H9 (cell line): ENCODE measurements around the gene CNDP1. TPM values are rescaled to one million over a fixed set of nuclear protein-coding genes. Genes with fewer than 3 reads are reported as not detected.

Experiments
- DNase-seq: peaks from one replicate; pipeline ENCODE4 v3.0.0-alpha.2; 2017
- H2AFZ ChIP-seq: one replicate; pipeline ENCODE4 v1.6.1; 2013; ENCODE audit warnings: mild to moderate bottlenecking, low read length, control low read depth, moderate library complexity
- H2AK5ac ChIP-seq: 2 replicates; pipeline ENCODE4 v1.6.1; 2013; ENCODE audit warnings: low read length, control low read depth, mixed read lengths; ENCODE audit not compliant: insufficient read length
- H2BK120ac ChIP-seq: one replicate; pipeline ENCODE4 v1.6.1; 2013; ENCODE audit warnings: low read depth, mild to moderate bottlenecking, low read length, control low read depth, inconsistent platforms; ENCODE audit not compliant: poor library complexity, severe bottlenecking
- H2BK12ac ChIP-seq: 2 replicates; pipeline ENCODE4 v1.6.1; 2013; ENCODE audit warnings: low read length, control low read depth, mixed read lengths, low read depth; ENCODE audit not compliant: insufficient read length
- H2BK15ac ChIP-seq: 2 replicates; pipeline ENCODE4 v1.6.1; 2013; ENCODE audit warnings: low read depth, low read length, control low read depth
- H2BK20ac ChIP-seq: one replicate; pipeline ENCODE4 v1.6.1; 2013; ENCODE audit warnings: low read depth, mild to moderate bottlenecking, low read length, control low read depth, inconsistent platforms; ENCODE audit not compliant: poor library complexity, severe bottlenecking
- H2BK5ac ChIP-seq: 2 replicates; pipeline ENCODE4 v1.6.1; 2013; ENCODE audit warnings: low read length, control low read depth, mixed read lengths; ENCODE audit not compliant: insufficient read length
- H3K14ac ChIP-seq: 2 replicates; pipeline ENCODE4 v1.6.1; 2013; ENCODE audit warnings: low read length, control low read depth; ENCODE audit not compliant: insufficient read depth
- H3K18ac ChIP-seq: 2 replicates; pipeline ENCODE4 v1.6.1; 2013; ENCODE audit warnings: low read depth, mild to moderate bottlenecking, mixed read lengths, low read length, control low read depth; ENCODE audit not compliant: insufficient read length
- H3K23ac ChIP-seq: 2 replicates; pipeline ENCODE4 v1.6.1; 2013; ENCODE audit warnings: low read length, control low read depth, mixed read lengths, low read depth; ENCODE audit not compliant: insufficient read length
- H3K23me2 ChIP-seq: 2 replicates; pipeline ENCODE4 v1.6.1; 2013; ENCODE audit warnings: low read depth, mild to moderate bottlenecking, mixed read lengths, low read length, control low read depth; ENCODE audit not compliant: insufficient read length, poor library complexity, severe bottlenecking
- H3K27ac ChIP-seq: 2 replicates; pipeline ENCODE4 v1.5.1; 2013; ENCODE audit warnings: low read length, control low read depth, mixed read lengths, low read depth; ENCODE audit not compliant: insufficient read length
- H3K27me3 ChIP-seq: 2 replicates; pipeline ENCODE4 v1.6.1; 2013; ENCODE audit warnings: low read length, control low read depth, inconsistent platforms; ENCODE audit not compliant: insufficient read depth
- H3K4ac ChIP-seq: 2 replicates; pipeline ENCODE4 v1.6.1; 2013; ENCODE audit warnings: low read depth, mild to moderate bottlenecking, control low read depth, inconsistent platforms, low read length, moderate library complexity
- H3K4me1 ChIP-seq: 2 replicates; pipeline ENCODE4 v1.6.1; 2013; ENCODE audit warnings: low read length, control low read depth, inconsistent platforms; ENCODE audit not compliant: insufficient read depth
- H3K4me2 ChIP-seq: 2 replicates; pipeline ENCODE4 v1.6.1; 2013; ENCODE audit warnings: low read length, control low read depth, mixed read lengths; ENCODE audit not compliant: insufficient read length, insufficient read depth
- H3K56ac ChIP-seq: 2 replicates; pipeline ENCODE4 v1.6.1; 2013; ENCODE audit warnings: low read depth, mild to moderate bottlenecking, mixed read lengths, low read length, control low read depth; ENCODE audit not compliant: insufficient read length
- H3K79me1 ChIP-seq: 2 replicates; pipeline ENCODE4 v1.6.1; 2013; ENCODE audit warnings: low read depth, mild to moderate bottlenecking, moderate library complexity, low read length, control low read depth, inconsistent platforms; ENCODE audit not compliant: insufficient read depth, poor library complexity, severe bottlenecking
- H3K79me2 ChIP-seq: 2 replicates; pipeline ENCODE4 v1.6.1; 2013; ENCODE audit warnings: low read length, control low read depth, inconsistent platforms; ENCODE audit not compliant: insufficient read depth
- H3K9ac ChIP-seq: 2 replicates; pipeline ENCODE4 v1.6.1; 2013; ENCODE audit warnings: low read length, control low read depth, mixed read lengths; ENCODE audit not compliant: insufficient read length; ENCODE audit errors: extremely low read depth
- H3K9me3 ChIP-seq: one replicate; pipeline ENCODE4 v1.6.1; 2013; ENCODE audit warnings: low read depth, low read length, inconsistent platforms; ENCODE audit not compliant: control insufficient read depth
- H3T11ph ChIP-seq: one replicate; pipeline ENCODE4 v1.6.1; 2013; ENCODE audit warnings: mild to moderate bottlenecking, low read length, control low read depth, inconsistent platforms
- H4K20me1 ChIP-seq: one replicate; pipeline ENCODE4 v1.6.1; 2013; ENCODE audit not compliant: control insufficient read depth, insufficient read length, insufficient read depth
- H4K5ac ChIP-seq: 2 replicates; pipeline ENCODE4 v1.6.1; 2013; ENCODE audit warnings: low read depth, mild to moderate bottlenecking, mixed read lengths, low read length, control low read depth; ENCODE audit not compliant: insufficient read length
- H4K8ac ChIP-seq: replicated peaks from 2 replicates; pipeline ENCODE4 v1.6.1; 2013; ENCODE audit warnings: low read length, control low read depth, mixed read lengths, low read depth; ENCODE audit not compliant: insufficient read length
- H4K91ac ChIP-seq: 2 replicates; pipeline ENCODE4 v1.6.1; 2013; ENCODE audit warnings: low read depth, mild to moderate bottlenecking, moderate library complexity, mixed read lengths, low read length, control low read depth; ENCODE audit not compliant: insufficient read length
- H3K27ac Mint-ChIP-seq, 3 experiments: 2 replicates in 2 of 3; 3 replicates in 1 of 3; pipeline ENCODE4 v1.8.0; 2020 to 2021; ENCODE audit warnings: mixed read lengths in 3 of 3, mild to moderate bottlenecking in 1 of 3, moderate library complexity in 1 of 3
- H3K27me3 Mint-ChIP-seq: 2 replicates; pipeline ENCODE4 v1.8.0; 2021; ENCODE audit warnings: low read depth, mild to moderate bottlenecking, moderate library complexity, mixed read lengths
- H3K36me3 Mint-ChIP-seq, 3 experiments: 2 replicates in 2 of 3; 3 replicates in 1 of 3; pipeline ENCODE4 v1.8.0; 2020 to 2021; ENCODE audit warnings: low read depth in 3 of 3, mixed read lengths in 3 of 3; ENCODE audit not compliant: insufficient read depth in 1 of 3
- H3K4me1 Mint-ChIP-seq, 2 experiments: 2 replicates each; pipeline ENCODE4 v1.8.0; 2020; ENCODE audit warnings: mixed read lengths in 2 of 2
- H3K4me3 Mint-ChIP-seq, 2 experiments: 2 replicates in 1 of 2; 3 replicates in 1 of 2; pipeline ENCODE4 v1.8.0; 2020 to 2021; ENCODE audit warnings: mild to moderate bottlenecking in 2 of 2, mixed read lengths in 2 of 2, moderate library complexity in 1 of 2
- H3K9me3 Mint-ChIP-seq, 2 experiments: 2 replicates in 1 of 2; 3 replicates in 1 of 2; pipeline ENCODE4 v1.8.0; 2020; ENCODE audit warnings: mild to moderate bottlenecking in 2 of 2, mixed read lengths in 2 of 2, moderate library complexity in 1 of 2
- WGBS: extraction: QIAGEN DNeasy Blood & Tissue Kit; methylation state at CpG from one replicate; pipeline ENCODE4 v1.1.7; 2013; ENCODE audit warnings: missing lambda C conversion rate, low lambda C conversion rate, mixed read lengths; ENCODE audit not compliant: insufficient read length; ENCODE audit errors: extremely low coverage; 5-methylcytosine and 5-hydroxymethylcytosine counted together
- total RNA-seq: library from RNA; stranded (reverse); gene quantifications from 2 replicates; pipeline ENCODE4 v1.2.1, GENCODE V29; 2021
- TF ChIP-seq, protein P1 (sequence below): fragments of 200-600 bp; sonication (generic); conservative IDR thresholded peaks from 3 replicates; pipeline ENCODE4 v1.8.0; 2021; ENCODE audit warnings: antibody characterized with exemption, mild to moderate bottlenecking

The CNDP1 gene
- total RNA-seq, 1 experiment from 2014 or later = not detected

DNA sequence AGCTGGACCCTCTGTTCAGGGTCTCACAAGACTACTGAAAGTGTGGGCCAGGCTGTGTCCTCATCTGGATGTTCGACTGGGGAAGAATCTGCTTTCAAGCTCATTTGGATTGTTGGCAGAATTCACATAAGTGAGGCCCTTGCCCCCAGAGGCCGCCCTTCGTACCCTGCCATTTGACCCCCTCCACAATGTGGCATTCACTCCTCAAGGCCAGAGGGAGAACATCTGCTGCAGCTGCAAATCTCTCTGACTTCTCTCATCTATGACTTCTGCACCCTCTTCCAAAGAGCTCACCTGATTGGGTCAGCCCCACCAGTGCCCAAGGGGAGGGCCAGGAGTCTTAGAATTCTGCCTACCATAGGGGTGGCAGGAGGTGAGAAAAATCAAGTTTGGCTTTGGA is 42.0 kb upstream of the CNDP1 start:
- Histone ChIP-seq H3K56ac (no peak overlapping the region), H3K27ac (no peak overlapping the region), H4K8ac (no peak overlapping the region), H2BK120ac (no peak overlapping the region), H4K20me1 (no peaks in the 10 kb centered on the region), H3K23me2 (peaks cover 7% of the 10 kb centered on the region), H2BK5ac (no peak overlapping the region), H4K5ac (no peak overlapping the region), H4K91ac (no peak overlapping the region), H3K4ac (no peak overlapping the region), H3K4me2 (no peak overlapping the region), H3K18ac (no peak overlapping the region), H2BK15ac (no peak overlapping the region), H2AK5ac (no peak overlapping the region), H3T11ph (no peak overlapping the region), H3K23ac (no peak overlapping the region), H2AFZ (no peak overlapping the region), H3K9ac (no peak overlapping the region), H3K79me2 (peaks cover 3% of the 10 kb centered on the region), H3K14ac (no peak overlapping the region), H3K79me1 (no peaks in the 10 kb centered on the region), H2BK12ac (no peak overlapping the region), H3K9me3 (no peaks in the 10 kb centered on the region), H3K27me3 (no peaks in the 10 kb centered on the region), H3K4me1 (no peaks in the 10 kb centered on the region), H2BK20ac (no peak overlapping the region)
- Mint-ChIP-seq H3K4me1 (peaks cover 4 to 6% of the 10 kb centered on the region in 2 experiments), H3K27ac (no peak overlapping the region), H3K4me3 (no peak overlapping the region), H3K27me3 (0 out of 2 replicates have a peak, but pooled peaks cover 1% of the 10 kb centered on the region), H3K36me3 (peaks cover 0 to 5% (median 4%) of the 10 kb centered on the region in 3 experiments; a peak in 3 of 7 replicates), H3K9me3 (peaks cover 2 to 4% of the 10 kb centered on the region in 2 experiments; a peak in 3 of 5 replicates)
- DNase-seq = no peak
- no CpG with 5 or more reads among the region's 3 CpGs for WGBS
- TF ChIP-seq, protein P1, sequence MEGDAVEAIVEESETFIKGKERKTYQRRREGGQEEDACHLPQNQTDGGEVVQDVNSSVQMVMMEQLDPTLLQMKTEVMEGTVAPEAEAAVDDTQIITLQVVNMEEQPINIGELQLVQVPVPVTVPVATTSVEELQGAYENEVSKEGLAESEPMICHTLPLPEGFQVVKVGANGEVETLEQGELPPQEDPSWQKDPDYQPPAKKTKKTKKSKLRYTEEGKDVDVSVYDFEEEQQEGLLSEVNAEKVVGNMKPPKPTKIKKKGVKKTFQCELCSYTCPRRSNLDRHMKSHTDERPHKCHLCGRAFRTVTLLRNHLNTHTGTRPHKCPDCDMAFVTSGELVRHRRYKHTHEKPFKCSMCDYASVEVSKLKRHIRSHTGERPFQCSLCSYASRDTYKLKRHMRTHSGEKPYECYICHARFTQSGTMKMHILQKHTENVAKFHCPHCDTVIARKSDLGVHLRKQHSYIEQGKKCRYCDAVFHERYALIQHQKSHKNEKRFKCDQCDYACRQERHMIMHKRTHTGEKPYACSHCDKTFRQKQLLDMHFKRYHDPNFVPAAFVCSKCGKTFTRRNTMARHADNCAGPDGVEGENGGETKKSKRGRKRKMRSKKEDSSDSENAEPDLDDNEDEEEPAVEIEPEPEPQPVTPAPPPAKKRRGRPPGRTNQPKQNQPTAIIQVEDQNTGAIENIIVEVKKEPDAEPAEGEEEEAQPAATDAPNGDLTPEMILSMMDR = no peak
